Ovary (tissue), 9 donors: ENCODE measurements around the gene DENND5A. TPM values are rescaled to one million over a fixed set of nuclear protein-coding genes. Genes with fewer than 3 reads are reported as not detected.

Source experiments
- DNase-seq, 5 donors: peaks; one replicate each; pipeline ENCODE4 v3.0.0-alpha.2; 2019 to 2020
- H3K27ac ChIP-seq, 2 donors: fragments of 200-600 bp; one replicate each; pipeline versions ENCODE4 v1.5.1 to v1.8.0; 2019 to 2022
- H3K27me3 ChIP-seq: fragments of 200-600 bp; one replicate; pipeline ENCODE4 v1.8.0; 2022
- H3K36me3 ChIP-seq: fragments of 200-600 bp; sonication (generic); one replicate; pipeline ENCODE4 v1.5.1; 2019
- H3K4me1 ChIP-seq: one replicate; pipeline ENCODE4 v1.8.1; 2013; ENCODE audit warnings: mild to moderate bottlenecking, moderate library complexity; ENCODE audit not compliant: insufficient read depth
- H3K4me3 ChIP-seq: fragments of 200-600 bp; sonication (generic); one replicate; pipeline ENCODE4 v1.5.1; 2017
- H3K9me3 ChIP-seq, 2 donors: fragments of 200-600 bp in 1 of 2; sonication (generic) in 1 of 2; one replicate each; pipeline versions ENCODE4 v1.5.1 to v1.8.1; 2013 to 2019; ENCODE audit warnings: mild to moderate bottlenecking in 1 of 2, moderate library complexity in 1 of 2
- EP300 ChIP-seq: sonication (generic); formaldehyde crosslinking; IDR thresholded peaks from one replicate; pipeline ENCODE4 v1.6.1; 2017; ENCODE audit warnings: antibody characterized with exemption
- POLR2A ChIP-seq: fragments of 450-650 bp; IDR thresholded peaks from one replicate; pipeline ENCODE4 v1.6.1; 2017; ENCODE audit warnings: antibody characterized with exemption, mild to moderate bottlenecking, moderate library complexity
- WGBS, 3 donors: extraction: QIAGEN DNeasy Blood & Tissue Kit in 1 of 3; methylation state at CpG; one replicate each; pipeline versions ENCODE4 v1.1.5 to v1.1.7; 2013 to 2017; 5-methylcytosine and 5-hydroxymethylcytosine counted together
- intact Hi-C, 4 donors: fragments of 100-400 bp; cut with DNase I; formaldehyde crosslinking; loops; one replicate each; pipeline versions ENCODE4 v1.11.0 to v1.15.1; 2022 to 2023
- polyA plus RNA-seq, 2 donors: library from polyadenylated mRNA; stranded (reverse); fragments of 200-250 nt in 1 of 2; fragments of 350-450 nt in 1 of 2; fragmentation: Illumina TruSeq in 1 of 2; extraction: RNeasy Lipid Tissue Mini Kit (QIAGEN cat#74804) in 1 of 2; gene quantifications; one replicate each; pipeline ENCODE4 v1.2.3, GENCODE V29; 2013 to 2014
- total RNA-seq, 7 donors: library from RNA; depleted of rRNA in 2 of 7; stranded (reverse); fragments of >200 nt in 2 of 7; fragmentation: NEBNext Ultra II Directional in 3 of 7; extraction: Animal tissue kit (Norgen Biotek cat#: 25700) in 3 of 7; gene quantifications; one replicate each; pipeline versions ENCODE4 v1.1.0 to v1.2.4, GENCODE V29; 2016 to 2023
- TF ChIP-seq, protein P1 (sequence below), 3 donors: fragments of 450-650 bp in 2 of 3; fragments of 200-600 bp in 1 of 3; IDR thresholded peaks; one replicate each; pipeline versions ENCODE4 v1.5.1 to v1.8.0; 2016 to 2022; ENCODE audit warnings: antibody characterized with exemption in 3 of 3, mild to moderate bottlenecking in 1 of 3
- donor health status: DM: no; HTN: no; CAD: no; lungs with moderate emphysema.
- donor health status: DM: no; HTN: no; CAD: no.
- donor health status: Bipolar disorder and iron deficiency.
- donor health status: DM: yes; HTN: yes; CAD: no.
- donor health status: DM: no; HTN: no; CAD: no.
- donor health status: DM: yes; HTN: yes; CAD: no.

DENND5A gene
- total and polyA plus RNA-seq, 9 donors = 44.2 to 122 (median 66.6) TPM

DNA sequence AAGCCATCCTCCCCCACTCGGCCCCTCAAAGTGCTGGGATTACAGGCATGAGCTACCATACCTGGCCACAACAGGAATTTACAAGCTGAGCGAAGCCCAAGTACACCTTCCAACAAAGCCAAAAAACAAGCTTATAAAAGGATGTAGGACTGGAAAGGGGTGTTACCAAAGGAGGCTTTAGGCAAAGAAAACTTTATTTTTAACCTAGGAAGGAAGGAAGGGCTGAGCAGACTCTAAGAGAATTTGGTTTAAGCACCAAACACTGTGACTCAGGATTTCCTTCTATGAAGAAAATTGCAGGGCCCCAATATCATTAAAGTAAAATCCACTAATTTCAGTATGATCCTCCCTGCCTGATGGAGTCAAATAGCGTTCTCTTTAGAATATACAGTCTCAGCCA, 12.1 kb downstream of the DENND5A start:
- no peaks in the 10 kb centered on the region for H3K36me3 ChIP-seq
- WGBS, 3 donors = 71 to 79% (median 76%) methylated on average over 3 of the region's 3 CpGs
- no peak overlapping the region for H3K27ac ChIP-seq
- no peaks in the 10 kb centered on the region for H3K4me1 ChIP-seq
- TF ChIP-seq POLR2A = no peak
- TF ChIP-seq EP300 = no peak
- TF ChIP-seq, protein P1, sequence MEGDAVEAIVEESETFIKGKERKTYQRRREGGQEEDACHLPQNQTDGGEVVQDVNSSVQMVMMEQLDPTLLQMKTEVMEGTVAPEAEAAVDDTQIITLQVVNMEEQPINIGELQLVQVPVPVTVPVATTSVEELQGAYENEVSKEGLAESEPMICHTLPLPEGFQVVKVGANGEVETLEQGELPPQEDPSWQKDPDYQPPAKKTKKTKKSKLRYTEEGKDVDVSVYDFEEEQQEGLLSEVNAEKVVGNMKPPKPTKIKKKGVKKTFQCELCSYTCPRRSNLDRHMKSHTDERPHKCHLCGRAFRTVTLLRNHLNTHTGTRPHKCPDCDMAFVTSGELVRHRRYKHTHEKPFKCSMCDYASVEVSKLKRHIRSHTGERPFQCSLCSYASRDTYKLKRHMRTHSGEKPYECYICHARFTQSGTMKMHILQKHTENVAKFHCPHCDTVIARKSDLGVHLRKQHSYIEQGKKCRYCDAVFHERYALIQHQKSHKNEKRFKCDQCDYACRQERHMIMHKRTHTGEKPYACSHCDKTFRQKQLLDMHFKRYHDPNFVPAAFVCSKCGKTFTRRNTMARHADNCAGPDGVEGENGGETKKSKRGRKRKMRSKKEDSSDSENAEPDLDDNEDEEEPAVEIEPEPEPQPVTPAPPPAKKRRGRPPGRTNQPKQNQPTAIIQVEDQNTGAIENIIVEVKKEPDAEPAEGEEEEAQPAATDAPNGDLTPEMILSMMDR (IDR thresholded peaks at IDR 0.05) = no peak
- no peaks in the 10 kb centered on the region for H3K27me3 ChIP-seq
- no peak for DNase-seq
- intact Hi-C loops = no loop called here
- H3K4me3 ChIP-seq = no peak overlapping the region
- H3K9me3 ChIP-seq = no peaks in the 10 kb centered on the region

DNA sequence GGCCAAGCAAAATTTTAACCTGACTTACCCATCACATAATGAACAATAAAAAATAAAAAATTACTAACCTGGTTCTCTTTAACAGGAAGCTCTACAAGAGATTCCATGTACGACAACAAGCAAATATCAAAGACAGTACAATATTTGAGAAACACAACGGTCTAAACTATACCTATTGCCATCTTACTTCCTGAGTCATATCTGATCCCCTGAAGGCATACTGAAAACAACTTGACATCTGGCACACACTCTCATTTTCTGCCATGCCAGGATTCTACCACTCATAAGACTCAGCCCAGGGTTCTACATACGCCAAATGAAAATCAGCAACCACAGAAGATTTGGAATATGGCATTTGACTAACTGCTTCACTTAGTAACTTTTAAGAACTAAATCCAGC, 13.8 kb downstream of the DENND5A start:
- Histone ChIP-seq H3K4me3 (no peak overlapping the region), H3K27me3 (no peaks in the 10 kb centered on the region), H3K27ac (no peak overlapping the region), H3K36me3 (no peaks in the 10 kb centered on the region), H3K4me1 (no peaks in the 10 kb centered on the region), H3K9me3 (no peaks in the 10 kb centered on the region)
- no peak for DNase-seq
- WGBS, 3 donors = 88 to 92% (median 90%) methylated on average over 3 of the region's 3 CpGs
- intact Hi-C loops = no loop called here
- TF ChIP-seq EP300 (no peak), POLR2A (no peak)
- TF ChIP-seq, protein P1 (IDR thresholded peaks at IDR 0.05) = no peak

DNA sequence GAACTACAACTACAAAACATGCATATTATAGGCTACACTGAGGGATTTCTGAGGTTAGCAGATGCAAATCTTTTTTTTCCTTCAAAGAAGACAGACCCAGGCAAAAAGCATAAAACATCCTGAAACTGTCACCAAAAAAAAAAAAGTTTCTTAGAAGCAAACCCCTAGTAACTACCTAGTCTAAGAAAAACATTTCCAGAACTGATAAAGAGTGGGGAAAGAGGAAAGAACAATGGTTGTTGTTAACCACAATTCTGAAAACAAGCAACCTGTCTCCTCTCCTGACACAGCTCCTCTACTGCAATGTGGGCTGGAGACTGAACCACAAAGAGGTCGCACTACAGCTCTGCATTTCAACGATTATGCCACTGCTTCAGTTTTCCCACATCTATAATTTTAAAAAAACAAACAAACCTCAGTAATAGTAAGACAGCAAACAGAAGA, 15.0 kb downstream of the DENND5A start:
- H3K27ac ChIP-seq = no peak overlapping the region
- 33 to 37% (median 34%) methylated on average over 2 of the region's 2 CpGs for whole genome bisulfite sequencing, 3 donors

DNA sequence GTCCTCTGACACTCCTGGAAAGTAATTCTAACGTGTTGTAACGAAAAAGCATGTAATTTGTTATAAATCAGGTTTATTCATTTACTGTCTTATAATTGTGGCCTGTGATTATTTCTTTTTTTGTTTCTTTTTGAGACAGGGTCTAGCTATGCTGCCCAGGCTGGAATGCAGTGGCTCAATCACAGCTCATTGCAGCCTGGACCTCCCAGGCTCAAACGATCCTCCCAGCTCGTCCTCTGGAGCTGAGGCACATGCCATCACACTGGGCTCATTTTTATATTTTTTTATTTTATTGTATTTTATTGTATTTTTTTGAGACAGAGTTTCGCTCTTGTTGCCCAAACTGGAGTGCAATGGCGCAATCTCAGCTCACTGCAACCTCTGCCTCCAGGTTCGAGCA, 15.9 kb downstream of the DENND5A start:
- TF ChIP-seq EP300 (no peak), POLR2A (no peak)
- TF ChIP-seq, protein P1 (IDR thresholded peaks at IDR 0.05) = no peak
- Histone ChIP-seq H3K27ac (no peak overlapping the region), H3K4me3 (no peak overlapping the region), H3K27me3 (no peaks in the 10 kb centered on the region), H3K36me3 (no peaks in the 10 kb centered on the region), H3K4me1 (no peaks in the 10 kb centered on the region), H3K9me3 (no peaks in the 10 kb centered on the region)
- DNase-seq = no peak
- WGBS, 3 donors = 89 to 96% (median 96%) methylated on average over 7 of the region's 7 CpGs
- intact Hi-C loops = no loop called here

More for the DNA sequence above, 15.0 kb downstream of the DENND5A start:
- DNase-seq = no peak
- Histone ChIP-seq H3K4me1 (no peaks in the 10 kb centered on the region), H3K27me3 (no peaks in the 10 kb centered on the region), H3K4me3 (no peak overlapping the region), H3K36me3 (no peaks in the 10 kb centered on the region), H3K9me3 (no peaks in the 10 kb centered on the region)
- TF ChIP-seq, protein P1 (IDR thresholded peaks at IDR 0.05) = no peak
- no peak for TF ChIP-seq POLR2A
- no peak for TF ChIP-seq EP300
- intact Hi-C loops = no loop called here
